A549 (cell line): ENCODE results near the gene TLCD2.

Experiments
- CBX2 ChIP-seq: fragments of 200-600 bp; sonication (generic); IDR thresholded peaks from 2 replicates; pipeline ENCODE4 v1.6.1; 2016; ENCODE audit warnings: low read depth, mild to moderate bottlenecking, borderline replicate concordance
- CHD2 ChIP-seq: fragments of 150-350 bp; IDR thresholded peaks from 2 replicates; pipeline ENCODE4 v1.6.1; 2014; ENCODE audit warnings: low read length; ENCODE audit not compliant: partially characterized antibody
- E2F6 ChIP-seq: IDR thresholded peaks from 2 replicates; pipeline ENCODE4 v1.6.1; 2012; ENCODE audit warnings: low read depth, borderline replicate concordance
- EP300 ChIP-seq, 2 experiments: fragments of >200 bp; sonication (Bioruptor Twin); formaldehyde crosslinking; IDR thresholded peaks; 2 replicates in 1 of 2; 3 replicates in 1 of 2; pipeline ENCODE4 v1.6.1; 2016 to 2017
- ESRRA ChIP-seq: fragments of 150-350 bp; IDR thresholded peaks from 2 replicates; pipeline ENCODE4 v1.6.1; 2014; ENCODE audit warnings: mild to moderate bottlenecking, low read length, borderline replicate concordance
- GATA3 ChIP-seq: IDR thresholded peaks from 2 replicates; pipeline ENCODE4 v1.6.1; 2012; ENCODE audit warnings: borderline replicate concordance
- JUNB ChIP-seq: fragments of >200 bp; sonication (Bioruptor Twin); formaldehyde crosslinking; IDR thresholded peaks from 2 replicates; pipeline ENCODE4 v1.6.1; 2016
- MYC ChIP-seq: IDR thresholded peaks from 2 replicates; pipeline ENCODE4 v1.6.1; 2012; ENCODE audit warnings: mild to moderate bottlenecking, inconsistent platforms, low read length, improper control_type of control experiment, borderline replicate concordance
- POLR2A ChIP-seq: IDR thresholded peaks from 2 replicates; pipeline ENCODE4 v1.6.1; 2012; ENCODE audit warnings: mild to moderate bottlenecking, low read length
- RARB ChIP-seq: fragments of 250-450 bp; sonication (Bioruptor Pico); IDR thresholded peaks from 2 replicates; pipeline ENCODE4 v1.8.0; 2021; ENCODE audit warnings: mild to moderate bottlenecking, moderate library complexity
- RFX5 ChIP-seq: fragments of 450-650 bp; IDR thresholded peaks from 2 replicates; pipeline ENCODE4 v1.7.1; 2014; ENCODE audit warnings: antibody characterized with exemption, mild to moderate bottlenecking, moderate library complexity
- USF2 ChIP-seq: fragments of 450-650 bp; IDR thresholded peaks from 2 replicates; pipeline ENCODE4 v1.6.1; 2014; ENCODE audit warnings: antibody characterized with exemption
- TF ChIP-seq, protein P1 (sequence below): fragments of >200 bp; sonication (Bioruptor Twin); formaldehyde crosslinking; IDR thresholded peaks from 3 replicates; pipeline ENCODE4 v1.5.1; 2016
- TF ChIP-seq, protein P2 (sequence below): fragments of 150-350 bp; IDR thresholded peaks from 2 replicates; pipeline ENCODE4 v1.6.1; 2014; ENCODE audit warnings: low read depth, mild to moderate bottlenecking, low read length

GRCh38 chr17:1742371-1743087, 32.4 kb upstream of the TLCD2 start, which contains the start of gene SERPINF2:
- TF ChIP-seq ESRRA = no peak
- TF ChIP-seq POLR2A = no peak
- TF ChIP-seq EP300 (IDR thresholded peaks at IDR 0.05) = no peak
- TF ChIP-seq, protein P1, sequence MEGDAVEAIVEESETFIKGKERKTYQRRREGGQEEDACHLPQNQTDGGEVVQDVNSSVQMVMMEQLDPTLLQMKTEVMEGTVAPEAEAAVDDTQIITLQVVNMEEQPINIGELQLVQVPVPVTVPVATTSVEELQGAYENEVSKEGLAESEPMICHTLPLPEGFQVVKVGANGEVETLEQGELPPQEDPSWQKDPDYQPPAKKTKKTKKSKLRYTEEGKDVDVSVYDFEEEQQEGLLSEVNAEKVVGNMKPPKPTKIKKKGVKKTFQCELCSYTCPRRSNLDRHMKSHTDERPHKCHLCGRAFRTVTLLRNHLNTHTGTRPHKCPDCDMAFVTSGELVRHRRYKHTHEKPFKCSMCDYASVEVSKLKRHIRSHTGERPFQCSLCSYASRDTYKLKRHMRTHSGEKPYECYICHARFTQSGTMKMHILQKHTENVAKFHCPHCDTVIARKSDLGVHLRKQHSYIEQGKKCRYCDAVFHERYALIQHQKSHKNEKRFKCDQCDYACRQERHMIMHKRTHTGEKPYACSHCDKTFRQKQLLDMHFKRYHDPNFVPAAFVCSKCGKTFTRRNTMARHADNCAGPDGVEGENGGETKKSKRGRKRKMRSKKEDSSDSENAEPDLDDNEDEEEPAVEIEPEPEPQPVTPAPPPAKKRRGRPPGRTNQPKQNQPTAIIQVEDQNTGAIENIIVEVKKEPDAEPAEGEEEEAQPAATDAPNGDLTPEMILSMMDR = no peak
- TF ChIP-seq USF2 = no peak
- no peak for TF ChIP-seq CHD2
- no peak for TF ChIP-seq E2F6
- TF ChIP-seq MYC = no peak
- TF ChIP-seq RFX5 = no peak
- TF ChIP-seq, protein P2, sequence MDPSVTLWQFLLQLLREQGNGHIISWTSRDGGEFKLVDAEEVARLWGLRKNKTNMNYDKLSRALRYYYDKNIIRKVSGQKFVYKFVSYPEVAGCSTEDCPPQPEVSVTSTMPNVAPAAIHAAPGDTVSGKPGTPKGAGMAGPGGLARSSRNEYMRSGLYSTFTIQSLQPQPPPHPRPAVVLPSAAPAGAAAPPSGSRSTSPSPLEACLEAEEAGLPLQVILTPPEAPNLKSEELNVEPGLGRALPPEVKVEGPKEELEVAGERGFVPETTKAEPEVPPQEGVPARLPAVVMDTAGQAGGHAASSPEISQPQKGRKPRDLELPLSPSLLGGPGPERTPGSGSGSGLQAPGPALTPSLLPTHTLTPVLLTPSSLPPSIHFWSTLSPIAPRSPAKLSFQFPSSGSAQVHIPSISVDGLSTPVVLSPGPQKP = no peak
- TF ChIP-seq RARB (CRISPR knock-in tag) = no peak
- no peak for TF ChIP-seq CBX2
- no peak for TF ChIP-seq GATA3
- TF ChIP-seq JUNB = no peak
